ENCODE data around the gene LAX1. TPM values are rescaled to one million over a fixed set of nuclear protein-coding genes. Genes with fewer than 3 reads are reported as not detected.

LAX1 gene
- total and polyA plus RNA-seq, 2 of the 4 experiments (the other 2 are of a cell fraction) = 0.03 TPM; not detected in 1

DNA sequence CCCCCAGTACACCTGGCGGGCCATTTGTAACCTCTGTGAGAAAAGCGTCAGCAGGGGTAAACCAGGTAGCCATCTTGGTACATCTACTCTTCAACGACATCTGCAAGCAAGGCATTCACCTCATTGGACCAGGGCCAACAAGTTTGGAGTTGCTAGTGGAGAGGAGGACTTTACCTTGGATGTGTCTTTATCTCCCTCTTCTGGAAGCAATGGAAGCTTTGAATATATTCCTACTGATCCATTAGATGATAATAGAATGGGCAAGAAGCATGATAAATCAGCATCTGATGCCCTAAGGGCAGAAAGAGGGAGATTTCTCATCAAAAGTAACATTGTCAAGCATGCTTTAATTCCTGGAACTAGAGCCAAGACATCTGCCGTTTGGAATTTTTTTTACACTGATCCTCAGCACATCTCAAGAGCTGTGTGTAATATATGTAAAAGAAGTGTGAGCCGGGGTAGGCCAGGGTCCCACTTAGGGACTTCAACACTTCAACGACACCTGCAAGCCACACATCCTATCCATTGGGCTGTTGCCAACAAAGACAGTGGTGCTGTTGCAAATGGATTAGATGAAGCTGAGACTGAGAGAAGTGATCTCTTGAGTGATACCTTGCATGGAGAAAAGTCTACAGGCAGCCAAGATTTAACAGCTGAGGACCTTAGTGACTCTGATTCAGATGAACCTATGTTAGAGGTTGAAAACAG lies 33.1 kb downstream of the LAX1 start:
- H3K27ac ChIP-seq (ENCODE audit: insufficient read depth, low read length) = no peak overlapping the region
- in situ Hi-C loops (cut with MboI; ENCODE audit: low sequenced_read_pairs) = no loop called here
- BruUV-seq (replicated peaks) = no TSS peak
- ChIA-PET POLR2A (ENCODE audit: unreplicated experiment) (no interaction called here), CTCF (no interaction called here)
- no peak overlapping the region for H2BK120ac ChIP-seq (ENCODE audit: low read depth, low read length)
- H3K4me3 ChIP-seq (ENCODE audit: insufficient read depth, low read depth, low read length) = no peak overlapping the region
- H3K9me3 ChIP-seq (ENCODE audit: control insufficient read depth, insufficient read depth, low read length) = no peaks in the 10 kb centered on the region
- no peak overlapping the region for H3K4ac ChIP-seq (ENCODE audit: low read depth, low read length)
- H2AFZ ChIP-seq (replicated peaks; ENCODE audit: low read length, poor library complexity) = no peak overlapping the region
- no peak overlapping the region for H3K23ac ChIP-seq (ENCODE audit: low read depth, low read length)
- DNase-seq = no peak
- H3K27me3 ChIP-seq (ENCODE audit: control insufficient read depth, insufficient read depth, low read length) = no peaks in the 10 kb centered on the region
- H2BK20ac ChIP-seq (ENCODE audit: low read depth, low read length) = no peak overlapping the region
- H2AK9ac ChIP-seq (replicated peaks; ENCODE audit: low read depth, low read length, poor library complexity) = no peak overlapping the region
- no peak overlapping the region for H4K8ac ChIP-seq (ENCODE audit: low read depth in 2 of 2, low read length in 2 of 2)
- no peak overlapping the region for H3K18ac ChIP-seq (ENCODE audit: low read depth, low read length)
- no peak overlapping the region for H2BK15ac ChIP-seq (ENCODE audit: low read depth, low read length)
- no peak for ATAC-seq (ENCODE audit: low read depth)
- H3K9ac ChIP-seq (ENCODE audit: low read depth, low read length) = no peak overlapping the region
- peaks cover 12% of the 10 kb centered on the region for H3K4me1 ChIP-seq (ENCODE audit: control insufficient read depth, insufficient read depth, low read length)
- dilution Hi-C loops (cut with HindIII; ENCODE audit: low sequenced_read_pairs, unreplicated experiment) = no loop called here
- intact Hi-C loops (cut with micrococcal nuclease) = loop anchor here (5.0 kb wide), 1 partner anchor 241 kb away; no protein-coding TSS in a partner anchor
- no peak overlapping the region for H2BK5ac ChIP-seq (ENCODE audit: low read depth, low read length, poor library complexity, severe bottlenecking)
- peaks cover 10% of the 10 kb centered on the region for H3K9me1 ChIP-seq (ENCODE audit: insufficient read depth, low read length)
- H3K36me3 ChIP-seq (ENCODE audit: control insufficient read depth, insufficient read depth, low read length) = peaks cover 15% of the 10 kb centered on the region
- no peak overlapping the region for H4K91ac ChIP-seq (ENCODE audit: insufficient read depth, low read depth, low read length)
- WGBS, 2 experiments (ENCODE audit: extremely low coverage in 2 of 2, insufficient read length in 1 of 2) = no CpG with 5 or more reads among the region's 6 CpGs
- H4K20me1 ChIP-seq (ENCODE audit: insufficient read depth, low read length) = peaks cover 58% of the 10 kb centered on the region
- H3K14ac ChIP-seq (replicated peaks; ENCODE audit: low read depth, low read length) = no peak overlapping the region
- no peak overlapping the region for H4K5ac ChIP-seq (ENCODE audit: low read depth, low read length)
- H3K56ac ChIP-seq (ENCODE audit: extremely low read depth, insufficient read depth, low read length) = no peak overlapping the region
- no peak for TF ChIP-seq NFE2L2 (IDR thresholded peaks at IDR 0.05; ENCODE audit: low read depth, low read length)
- TF ChIP-seq MAFK (IDR thresholded peaks at IDR 0.05; ENCODE audit: low read depth, low read length) = no peak
- no peak for TF ChIP-seq RAD21 (IDR thresholded peaks at IDR 0.05; ENCODE audit: low read length)
- no peak for TF ChIP-seq SMC3 (IDR thresholded peaks at IDR 0.05; ENCODE audit: low read depth, low read length)
- no peak for TF ChIP-seq RCOR1 (IDR thresholded peaks at IDR 0.05; ENCODE audit: insufficient replicate concordance, low read length)
- H2AK5ac ChIP-seq (ENCODE audit: low read depth, low read length) = no peak overlapping the region
- peaks cover 10 to 48% of the 10 kb centered on the region in 2 experiments; a peak in 3 of 4 replicates for H3K79me1 ChIP-seq (ENCODE audit: low read depth in 1 of 2, low read length in 2 of 2)
- peak overlapping the region; percentile 35; the same call in 1 of the 2 replicates for H3K4me2 ChIP-seq (ENCODE audit: low read depth, low read length)
